ENCODE data around the gene IGSF23. TPM values are rescaled to one million over a fixed set of nuclear protein-coding genes. Genes with fewer than 3 reads are reported as not detected.

Gene IGSF23
- total RNA-seq, 1 experiment from 2014 or later, result not detected

- no peak overlapping the region for H3K18ac ChIP-seq (ENCODE audit: insufficient read length, low read depth, low read length)
- no peak overlapping the region for H2BK20ac ChIP-seq (ENCODE audit: low read depth, low read length, poor library complexity, severe bottlenecking)
- no peak overlapping the region for H2BK5ac ChIP-seq (ENCODE audit: insufficient read length, low read length)
- H3K56ac ChIP-seq (ENCODE audit: insufficient read length, low read depth, low read length), result no peak overlapping the region
- no peak overlapping the region for H2BK15ac ChIP-seq (ENCODE audit: low read depth, low read length)
- H2BK12ac ChIP-seq (ENCODE audit: insufficient read length, low read depth, low read length), result no peak overlapping the region
- Mint-ChIP-seq H3K27ac (no peak overlapping the region), H3K9me3 (no peaks in the 10 kb centered on the region), H3K27me3 (ENCODE audit: low read depth) (peaks cover 23% of the 10 kb centered on the region), H3K36me3 (ENCODE audit: insufficient read depth in 1 of 3, low read depth in 3 of 3) (peaks cover 0 to under 1% (median 0%) of the 10 kb centered on the region in 3 experiments; a peak in 1 of 7 replicates), H3K4me1 (peaks cover 7 to 8% of the 10 kb centered on the region in 2 experiments; a peak in 3 of 4 replicates), H3K4me3 (no peak overlapping the region)
- no peak overlapping the region for H3K4ac ChIP-seq (ENCODE audit: low read depth, low read length)
- H2AK5ac ChIP-seq (ENCODE audit: insufficient read length, low read length), result no peak overlapping the region
- no peak overlapping the region for H3K27ac ChIP-seq (ENCODE audit: insufficient read length, low read depth, low read length)
- H3K4me2 ChIP-seq (ENCODE audit: insufficient read depth, insufficient read length, low read length), result no peak overlapping the region
- no peaks in the 10 kb centered on the region for H3K79me1 ChIP-seq (ENCODE audit: insufficient read depth, low read depth, low read length, poor library complexity, severe bottlenecking)
- H3K23me2 ChIP-seq (ENCODE audit: insufficient read length, low read depth, low read length, poor library complexity, severe bottlenecking), result no peaks in the 10 kb centered on the region
- no peak for TF ChIP-seq CTCF (conservative IDR thresholded peaks at IDR 0.05)
- no peak overlapping the region for H2BK120ac ChIP-seq (ENCODE audit: low read depth, low read length, poor library complexity, severe bottlenecking)
- DNase-seq, result no peak
- H2AFZ ChIP-seq (ENCODE audit: low read length), result no peak overlapping the region
- H3K9ac ChIP-seq (ENCODE audit: extremely low read depth, insufficient read length, low read length), result no peak overlapping the region
- H3T11ph ChIP-seq (ENCODE audit: low read length), result no peak overlapping the region
- no CpG with 5 or more reads among the region's 3 CpGs for WGBS (ENCODE audit: extremely low coverage, insufficient read length, low lambda C conversion rate)
- H4K5ac ChIP-seq (ENCODE audit: insufficient read length, low read depth, low read length), result no peak overlapping the region
- H4K20me1 ChIP-seq (ENCODE audit: control insufficient read depth, insufficient read depth, insufficient read length), result no peaks in the 10 kb centered on the region
- no peak overlapping the region for H4K8ac ChIP-seq (replicated peaks; ENCODE audit: insufficient read length, low read depth, low read length)
- no peaks in the 10 kb centered on the region; the same call in 1 of the 2 replicates for H3K27me3 ChIP-seq (ENCODE audit: insufficient read depth, low read length)
- H3K14ac ChIP-seq (ENCODE audit: insufficient read depth, low read length), result no peak overlapping the region
- H3K9me3 ChIP-seq (ENCODE audit: control insufficient read depth, low read depth, low read length), result no peaks in the 10 kb centered on the region
- H3K79me2 ChIP-seq (ENCODE audit: insufficient read depth, low read length), result no peaks in the 10 kb centered on the region
- H4K91ac ChIP-seq (ENCODE audit: insufficient read length, low read depth, low read length), result no peak overlapping the region
- H3K23ac ChIP-seq (ENCODE audit: insufficient read length, low read depth, low read length), result no peak overlapping the region
- H3K4me1 ChIP-seq (ENCODE audit: insufficient read depth, low read length), result no peaks in the 10 kb centered on the region
Observed at GRCh38 chr19:44640518-44640917, 27.2 kb downstream of the IGSF23 start.

All from H9 (cell line).